DMS79 (cell line): Measurements from ENCODE around the gene CLEC4G.
"Not testable (repeated sequence)": the region's sequence is repeated elsewhere in the genome, so short reads cannot be mapped to it uniquely, and the experiment has no call there.

Experiments used
- DNase-seq: peaks from one replicate; lab custom pipeline; 2025; lab: John Stamatoyannopoulos, UW

The CLEC4G gene

GRCh38 chr19:7746903-7747884 lies 15.3 kb upstream of the CLEC4G start, which contains the start of gene CD209:
TSS of gene CD209 (minus strand) at chr19:7747534. CDS start at chr19:7747511, 23 bp downstream.
- no peak for DNase-seq

GRCh38 chr19:7746306-7746705 lies 14.4 kb upstream of the CLEC4G start:
- not testable (repeated sequence) for DNase-seq

GRCh38 chr19:7744871-7745650 lies 13.2 kb upstream of the CLEC4G start:
- DNase-seq = no peak

- no peak for DNase-seq
These were observed 12.4 kb upstream of the CLEC4G start for GRCh38 chr19:7744199-7744786.

GRCh38 chr19:7743425-7743841 lies 11.5 kb upstream of the CLEC4G start:
- DNase-seq = no peak

- DNase-seq = no peak
These were observed 11.1 kb upstream of the CLEC4G start for GRCh38 chr19:7742991-7743390.

- no peak for DNase-seq
These were observed 10.7 kb upstream of the CLEC4G start for GRCh38 chr19:7742575-7742974.

GRCh38 chr19:7740682-7741054 lies 8.8 kb upstream of the CLEC4G start:
- DNase-seq = no peak

GRCh38 chr19:7739801-7740681 lies 8.1 kb upstream of the CLEC4G start:
- no peak for DNase-seq

- DNase-seq = no peak
These were observed 7.4 kb upstream of the CLEC4G start for GRCh38 chr19:7739211-7739755.

GRCh38 chr19:7738023-7738422 lies 6.1 kb upstream of the CLEC4G start:
- no peak for DNase-seq

- DNase-seq = no peak
These were observed 5.3 kb upstream of the CLEC4G start for GRCh38 chr19:7737215-7737614.

- no peak for DNase-seq
These were observed 4.2 kb upstream of the CLEC4G start for GRCh38 chr19:7736148-7736547.

- DNase-seq = no peak
These were observed 2.6 kb upstream of the CLEC4G start for GRCh38 chr19:7734220-7735203.

GRCh38 chr19:7733376-7733775 lies 1.5 kb upstream of the CLEC4G start:
- DNase-seq = no peak

- no peak for DNase-seq
These were observed 295 bp downstream of the CLEC4G start for GRCh38 chr19:7731615-7732014.

- no peak for DNase-seq
These were observed 703 bp downstream of the CLEC4G start for GRCh38 chr19:7731218-7731595.

- no peak for DNase-seq
These were observed 1.4 kb downstream of the CLEC4G start for GRCh38 chr19:7730286-7731217.

GRCh38 chr19:7729831-7730285 lies 2.1 kb downstream of the CLEC4G start:
- no peak for DNase-seq
